ENCODE data around the gene GAB3.

DNA sequence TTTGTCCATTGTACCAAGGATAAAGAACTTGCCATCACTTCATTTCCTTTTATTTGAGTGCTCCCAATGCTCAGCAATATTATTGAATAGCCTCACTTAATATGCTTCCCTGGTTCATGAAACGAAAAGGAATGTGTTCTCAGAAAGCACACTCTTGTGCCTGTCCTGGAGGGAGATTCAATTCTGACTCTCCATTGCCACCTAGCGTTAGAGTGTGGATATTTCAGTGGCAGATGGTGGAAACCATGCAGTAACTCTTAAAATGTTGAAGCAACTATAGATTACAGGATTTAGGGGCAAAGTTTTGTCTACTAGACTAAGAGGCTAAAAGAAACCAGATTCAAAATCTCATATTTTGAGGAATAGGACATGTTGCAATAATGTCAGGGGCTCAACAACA lies 36.0 kb downstream of the GAB3 start:
- TF ChIP-seq, protein P1, sequence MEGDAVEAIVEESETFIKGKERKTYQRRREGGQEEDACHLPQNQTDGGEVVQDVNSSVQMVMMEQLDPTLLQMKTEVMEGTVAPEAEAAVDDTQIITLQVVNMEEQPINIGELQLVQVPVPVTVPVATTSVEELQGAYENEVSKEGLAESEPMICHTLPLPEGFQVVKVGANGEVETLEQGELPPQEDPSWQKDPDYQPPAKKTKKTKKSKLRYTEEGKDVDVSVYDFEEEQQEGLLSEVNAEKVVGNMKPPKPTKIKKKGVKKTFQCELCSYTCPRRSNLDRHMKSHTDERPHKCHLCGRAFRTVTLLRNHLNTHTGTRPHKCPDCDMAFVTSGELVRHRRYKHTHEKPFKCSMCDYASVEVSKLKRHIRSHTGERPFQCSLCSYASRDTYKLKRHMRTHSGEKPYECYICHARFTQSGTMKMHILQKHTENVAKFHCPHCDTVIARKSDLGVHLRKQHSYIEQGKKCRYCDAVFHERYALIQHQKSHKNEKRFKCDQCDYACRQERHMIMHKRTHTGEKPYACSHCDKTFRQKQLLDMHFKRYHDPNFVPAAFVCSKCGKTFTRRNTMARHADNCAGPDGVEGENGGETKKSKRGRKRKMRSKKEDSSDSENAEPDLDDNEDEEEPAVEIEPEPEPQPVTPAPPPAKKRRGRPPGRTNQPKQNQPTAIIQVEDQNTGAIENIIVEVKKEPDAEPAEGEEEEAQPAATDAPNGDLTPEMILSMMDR (conservative IDR thresholded peaks at IDR 0.05; ENCODE audit: low read length) = peak; percentile 71
- no peak for TF ChIP-seq EZH2phosphoT487 (IDR thresholded peaks at IDR 0.05; ENCODE audit: borderline replicate concordance)

Measured in Loucy (cell line).